HepG2 (cell line): Measurements from ENCODE around the gene DHTKD1. TPM values are rescaled to one million over a fixed set of nuclear protein-coding genes. Genes with fewer than 3 reads are reported as not detected.

Experiments used
- ATAC-seq: fragments of 200-7000 bp; cut with Tn5 transposase; 3 replicates; pipeline ENCODE4 v1.9.1; 2020; ENCODE audit warnings: mild to moderate bottlenecking, moderate library complexity
- BruUV-seq: library from RNA; stranded (reverse); fragments of 400-500 nt; replicated peaks from 2 replicates; lab custom pipeline; 2021; lab: Mats Ljungman, UMichigan
- CTCF ChIA-PET: fragments of 300-600 bp; formaldehyde crosslinking; extraction: SDS; loops from one replicate; lab custom pipeline; 2021; ENCODE audit warnings: low total read pairs, inconsistent platforms, low intra/inter-chr PET ratio; lab: Yijun Ruan, JAX
- POLR2A ChIA-PET: fragments of 350-600 bp; sonication (Branson Sonifier 250); formaldehyde crosslinking; loops from one replicate; lab custom pipeline; 2020; ENCODE audit warnings: antibody characterized with exemption, inconsistent platforms; lab: Yijun Ruan, JAX
- DNase-seq: peaks from one replicate; pipeline ENCODE4 v3.0.0-alpha.2; 2015; ENCODE audit warnings: low spot score
- FAIRE-seq: peaks from 3 replicates; lab custom pipeline; 2011; peaks lifted over from hg19 to GRCh38; lab: Jason Lieb, UNC
- H2AFZ ChIP-seq: one replicate; pipeline ENCODE4 v1.6.1; 2011; ENCODE audit warnings: low read length, inconsistent platforms
- H3K27ac ChIP-seq: fragments of 300-600 bp; 3 replicates; pipeline ENCODE4 v1.8.0; 2011; ENCODE audit warnings: mixed run types, mild to moderate bottlenecking, mixed read lengths, low read length, inconsistent platforms; ENCODE audit not compliant: insufficient read depth; ENCODE audit errors: extremely low read length
- H3K27me3 ChIP-seq, 2 experiments: fragments of 200-600 bp in 1 of 2; 2 replicates in 1 of 2; 3 replicates in 1 of 2; pipeline versions ENCODE4 v1.6.0 to v1.8.0; 2011; ENCODE audit warnings: low read length in 2 of 2, mild to moderate bottlenecking in 2 of 2, moderate library complexity in 2 of 2, inconsistent platforms in 1 of 2; ENCODE audit not compliant: insufficient read depth in 2 of 2, control insufficient read depth in 1 of 2
- H3K36me3 ChIP-seq, 2 experiments: fragments of 200-600 bp in 1 of 2; replicated peaks in 1 of 2; 2 replicates in 1 of 2; 3 replicates in 1 of 2; pipeline versions ENCODE4 v1.5.1 to v1.8.0; 2011; ENCODE audit warnings: low read length in 2 of 2, inconsistent platforms in 1 of 2; ENCODE audit not compliant: insufficient read depth in 2 of 2, control insufficient read depth in 1 of 2
- H3K4me1 ChIP-seq: 2 replicates; pipeline ENCODE4 v1.5.1; 2012; ENCODE audit warnings: low read length, inconsistent platforms; ENCODE audit not compliant: insufficient read depth
- H3K4me2 ChIP-seq: 2 replicates; pipeline ENCODE4 v1.6.0; 2011; ENCODE audit warnings: low read depth, low read length, inconsistent platforms
- H3K4me3 ChIP-seq, 3 experiments: fragments of 200-600 bp in 1 of 3; sonication (generic), shearing (Covaris generic) in 1 of 3; replicated peaks in 1 of 3; 2 replicates each; pipeline ENCODE4 v1.5.1; 2011 to 2016; ENCODE audit warnings: low read length in 3 of 3, inconsistent platforms in 2 of 3, low read depth in 2 of 3, mild to moderate bottlenecking in 2 of 3, control low read depth in 1 of 3, mixed read lengths in 1 of 3; ENCODE audit not compliant: insufficient read depth in 1 of 3
- H3K79me2 ChIP-seq: one replicate; pipeline ENCODE4 v1.6.1; 2011; ENCODE audit warnings: low read length, inconsistent platforms; ENCODE audit not compliant: insufficient read depth
- H3K9ac ChIP-seq: 2 replicates; pipeline ENCODE4 v1.6.0; 2011; ENCODE audit warnings: mild to moderate bottlenecking, low read depth, low read length, inconsistent platforms; ENCODE audit not compliant: insufficient read depth
- H3K9me3 ChIP-seq: 2 replicates; pipeline ENCODE4 v1.5.1; 2012; ENCODE audit warnings: mild to moderate bottlenecking, low read length
- H4K20me1 ChIP-seq: 2 replicates; pipeline ENCODE4 v1.6.0; 2011; ENCODE audit warnings: inconsistent platforms, mild to moderate bottlenecking, low read length, moderate library complexity; ENCODE audit not compliant: insufficient read depth
- GABPB1 ChIP-seq: IDR thresholded peaks from 2 replicates; pipeline ENCODE4 v1.6.1; 2016; ENCODE audit warnings: mild to moderate bottlenecking, missing genetic modification reagents, moderate library complexity, missing compliant biosample characterization
- KAT8 ChIP-seq: IDR thresholded peaks from 2 replicates; pipeline ENCODE4 v1.6.1; 2016; ENCODE audit warnings: missing genetic modification reagents, missing compliant biosample characterization
- KDM5B ChIP-seq: sonication (generic); formaldehyde crosslinking; IDR thresholded peaks from 2 replicates; pipeline ENCODE4 v1.4.0; 2020; ENCODE audit warnings: missing genetic modification reagents, mild to moderate bottlenecking, borderline replicate concordance
- MTERF4 ChIP-seq: sonication (generic); formaldehyde crosslinking; IDR thresholded peaks from 2 replicates; pipeline ENCODE4 v1.8.0; 2023; ENCODE audit warnings: mild to moderate bottlenecking, missing genetic modification reagents
- PPARG ChIP-seq: conservative IDR thresholded peaks from 2 replicates; pipeline ENCODE4 v1.6.1; 2016; ENCODE audit warnings: missing biosample characterization, missing genetic modification reagents
- SCMH1 ChIP-seq: sonication (generic); formaldehyde crosslinking; IDR thresholded peaks from 2 replicates; pipeline ENCODE4 v1.9.0; 2021; ENCODE audit warnings: missing genetic modification reagents, mild to moderate bottlenecking, borderline replicate concordance
- SMARCE1 ChIP-seq: fragments of 450-650 bp; IDR thresholded peaks from 2 replicates; pipeline ENCODE4 v1.6.1; 2017; ENCODE audit warnings: borderline replicate concordance
- TEAD3 ChIP-seq: optimal IDR thresholded peaks from 2 replicates; pipeline ENCODE3; 2016; ENCODE audit warnings: borderline replicate concordance
- WIZ ChIP-seq: sonication (generic); formaldehyde crosslinking; IDR thresholded peaks from 2 replicates; pipeline ENCODE4 v1.5.1; 2020; ENCODE audit warnings: mild to moderate bottlenecking, missing genetic modification reagents
- ZNF567 ChIP-seq: sonication (generic); formaldehyde crosslinking; IDR thresholded peaks from 2 replicates; pipeline ENCODE4 v1.8.1; 2023; ENCODE audit warnings: mild to moderate bottlenecking, missing genetic modification reagents, borderline replicate concordance
- ZNF615 ChIP-seq: sonication (generic); formaldehyde crosslinking; IDR thresholded peaks from 2 replicates; pipeline ENCODE4 v1.5.0; 2020; ENCODE audit warnings: mild to moderate bottlenecking, missing genetic modification reagents, borderline replicate concordance
- WGBS: methylation state at CpG from one replicate; pipeline ENCODE4 v1.1.6; 2017; ENCODE audit warnings: low lambda C conversion rate; 5-methylcytosine and 5-hydroxymethylcytosine counted together
- in situ Hi-C: cut with HindIII; loops from 2 replicates; pipeline ENCODE4 v1.10.0; 2017; ENCODE audit warnings: low pct_unique_long_range_greater_than_20kb; ENCODE audit not compliant: extremely low pct_ligation_motif_present
- intact Hi-C: fragments of 100-400 bp; cut with micrococcal nuclease; formaldehyde crosslinking; loops from one replicate; pipeline ENCODE4 v1.10.0; 2022; ENCODE audit not compliant: unreplicated experiment
- polyA plus RNA-seq, 8 experiments: library from polyadenylated mRNA; depleted of rRNA in 3 of 8; stranded (reverse) in 7 of 8; unstranded in 1 of 8; fragments of >200 nt; fragmentation: Illumina TruSeq in 4 of 8; extraction: Trizol in 4 of 8; gene quantifications; 2 replicates each; pipeline versions ENCODE4 v1.2.1 to v1.2.3, GENCODE V29; 2011 to 2016; ENCODE audit warnings: low read depth in 4 of 8, missing spikeins in 1 of 8, mixed read lengths in 1 of 8; ENCODE audit not compliant: insufficient read depth in 1 of 8
- total RNA-seq, 5 experiments: library from RNA; depleted of rRNA; stranded (reverse); fragments of >200 nt; fragmentation: Illumina TruSeq; extraction: Trizol; gene quantifications; 2 replicates each; pipeline ENCODE4 v1.2.3, GENCODE V29; 2016; ENCODE audit warnings: low read depth in 1 of 5
- TF ChIP-seq, protein P1 (sequence below): sonication (generic); formaldehyde crosslinking; IDR thresholded peaks from 2 replicates; pipeline ENCODE4 v1.4.0; 2020; ENCODE audit warnings: missing genetic modification reagents

The DHTKD1 gene
- total and polyA plus RNA-seq, 2 of the 13 experiments (the other 11 are each of a cell fraction or from before 2014, with no cell fraction given), result 9.6 to 14.1 TPM

- in situ Hi-C loops, result no loop called here
- Histone ChIP-seq H3K27ac (no peak overlapping the region), H3K4me2 (no peak overlapping the region), H3K9ac (no peak overlapping the region), H4K20me1 (no peaks in the 10 kb centered on the region), H3K9me3 (no peaks in the 10 kb centered on the region), H3K4me3 (no peak overlapping the region), H3K36me3 (peaks cover 0 to 4% of the 10 kb centered on the region in 2 experiments; a peak in 1 of 5 replicates), H3K79me2 (no peaks in the 10 kb centered on the region), H3K27me3 (no peaks in the 10 kb centered on the region), H3K4me1 (no peaks in the 10 kb centered on the region), H2AFZ (no peak overlapping the region)
- TF ChIP-seq SMARCE1 (no peak), KDM5B (CRISPR knock-in tag) (no peak), ZNF615 (CRISPR knock-in tag) (no peak), PPARG (CRISPR knock-in tag) (no peak), WIZ (CRISPR knock-in tag) (no peak), TEAD3 (CRISPR knock-in tag) (no peak), SCMH1 (CRISPR knock-in tag) (no peak), ZNF567 (CRISPR knock-in tag) (no peak), GABPB1 (CRISPR knock-in tag) (no peak), MTERF4 (no peak), KAT8 (no peak)
- TF ChIP-seq, protein P1, sequence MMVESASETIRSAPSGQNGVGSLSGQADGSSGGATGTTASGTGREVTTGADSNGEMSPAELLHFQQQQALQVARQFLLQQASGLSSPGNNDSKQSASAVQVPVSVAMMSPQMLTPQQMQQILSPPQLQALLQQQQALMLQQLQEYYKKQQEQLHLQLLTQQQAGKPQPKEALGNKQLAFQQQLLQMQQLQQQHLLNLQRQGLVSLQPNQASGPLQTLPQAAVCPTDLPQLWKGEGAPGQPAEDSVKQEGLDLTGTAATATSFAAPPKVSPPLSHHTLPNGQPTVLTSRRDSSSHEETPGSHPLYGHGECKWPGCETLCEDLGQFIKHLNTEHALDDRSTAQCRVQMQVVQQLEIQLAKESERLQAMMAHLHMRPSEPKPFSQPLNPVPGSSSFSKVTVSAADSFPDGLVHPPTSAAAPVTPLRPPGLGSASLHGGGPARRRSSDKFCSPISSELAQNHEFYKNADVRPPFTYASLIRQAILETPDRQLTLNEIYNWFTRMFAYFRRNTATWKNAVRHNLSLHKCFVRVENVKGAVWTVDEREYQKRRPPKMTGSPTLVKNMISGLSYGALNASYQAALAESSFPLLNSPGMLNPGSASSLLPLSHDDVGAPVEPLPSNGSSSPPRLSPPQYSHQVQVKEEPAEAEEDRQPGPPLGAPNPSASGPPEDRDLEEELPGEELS, result no peak
- no peak for FAIRE-seq
- intact Hi-C loops, result no loop called here
- WGBS, result 96% methylated on average over 7 of the region's 8 CpGs
- CTCF ChIA-PET, result no interaction called here
- no peak for ATAC-seq
- BruUV-seq, result no TSS peak
- no peak for DNase-seq
- POLR2A ChIA-PET, result interaction anchor here (0.8 kb wide), 1 partner anchor 29 kb away, joined by 3 read pairs; no protein-coding TSS in a partner anchor
These were observed 12.7 kb downstream of the DHTKD1 start for GRCh38 chr10:12081470-12081869.
